Measurements from ENCODE around the gene KCNT2.

DNA sequence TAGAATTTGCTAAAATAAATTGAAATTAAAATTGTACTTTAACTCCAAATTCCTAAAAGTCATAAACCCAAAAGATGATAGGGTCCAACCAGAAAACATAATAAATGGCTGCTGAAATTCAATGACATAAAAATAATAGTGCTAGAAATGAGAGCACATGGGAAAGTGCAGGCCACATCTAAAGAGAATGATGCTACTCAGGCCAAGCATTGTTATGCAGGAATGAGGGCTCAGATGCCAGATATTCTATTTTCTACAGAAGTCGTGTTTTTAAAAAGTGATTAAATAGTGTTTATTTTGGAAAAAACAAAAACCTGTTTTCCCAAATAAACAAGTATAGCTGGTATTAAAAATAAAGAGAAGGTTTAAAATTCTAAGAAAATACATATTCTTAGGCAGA, 234.4 kb downstream of the KCNT2 start:
- TF ChIP-seq CTCF (IDR thresholded peaks at IDR 0.05) = no peak
- no peak for TF ChIP-seq POLR2A (IDR thresholded peaks at IDR 0.05)

Measured in thyroid gland (tissue), 4 donors.